GM18861 (cell line): ENCODE results near the gene DPP7.
"Not testable (repeated sequence)": the region's sequence is repeated elsewhere in the genome, so short reads cannot be mapped to it uniquely, and the experiment has no call there.

Experiments used
- ATAC-seq: cut with Tn5 transposase; IDR thresholded peaks from one replicate; pipeline ENCODE4 v1.9.1; 2021; ENCODE audit not compliant: unreplicated experiment

DPP7 gene

GRCh38 chr9:137148242-137148641, 33.7 kb upstream of the DPP7 start:
- ATAC-seq: no peak

DNA sequence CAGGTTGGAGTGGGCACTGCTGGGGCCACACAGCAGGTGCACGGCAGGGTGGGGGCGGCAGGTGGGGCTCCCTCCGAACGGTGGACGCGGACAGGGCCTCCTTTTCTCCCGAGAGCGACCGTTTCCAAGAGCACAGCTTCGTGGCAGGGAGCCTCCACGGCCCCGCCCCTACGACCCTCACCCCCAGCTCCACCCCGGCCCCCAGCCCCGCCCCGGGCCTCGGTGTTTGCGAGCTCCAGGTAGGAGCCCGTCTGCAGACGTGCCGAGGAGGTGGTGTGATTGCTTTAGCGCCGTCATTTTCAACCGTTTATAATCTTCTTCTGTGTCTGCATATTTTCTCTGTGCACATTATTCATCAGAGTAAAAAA, 33.2 kb upstream of the DPP7 start:
- ATAC-seq: no peak

DNA sequence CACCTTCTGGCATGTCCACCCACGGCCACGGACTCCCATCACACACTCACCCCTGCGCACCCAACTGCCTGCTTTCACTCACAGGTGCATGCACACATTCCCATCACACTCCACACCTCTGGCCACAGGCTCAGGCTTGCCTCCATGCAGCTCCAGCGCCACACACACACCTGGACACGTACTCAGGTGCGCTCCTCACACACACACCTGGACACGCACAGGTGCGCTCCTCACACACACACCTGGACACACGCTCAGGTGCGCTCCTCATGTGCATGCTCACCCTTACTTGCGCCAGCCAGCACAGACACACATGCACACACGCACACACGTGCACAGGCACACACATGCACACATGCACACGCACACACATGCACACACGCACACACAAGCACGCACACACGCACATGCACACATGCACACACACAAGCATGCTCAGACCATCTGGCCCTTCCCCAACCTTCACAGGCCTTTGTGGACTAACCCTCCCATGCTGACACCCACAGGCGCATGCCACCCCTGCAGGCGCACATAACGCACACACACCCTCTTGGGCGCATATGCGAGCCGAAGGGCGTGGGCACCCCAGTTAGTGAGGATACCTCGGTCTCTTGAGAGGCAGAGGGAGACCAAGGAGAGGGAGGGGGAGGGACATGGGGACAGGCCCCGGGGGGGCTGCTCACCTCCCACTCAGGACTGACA, 32.7 kb upstream of the DPP7 start:
- ATAC-seq: no peak

DNA sequence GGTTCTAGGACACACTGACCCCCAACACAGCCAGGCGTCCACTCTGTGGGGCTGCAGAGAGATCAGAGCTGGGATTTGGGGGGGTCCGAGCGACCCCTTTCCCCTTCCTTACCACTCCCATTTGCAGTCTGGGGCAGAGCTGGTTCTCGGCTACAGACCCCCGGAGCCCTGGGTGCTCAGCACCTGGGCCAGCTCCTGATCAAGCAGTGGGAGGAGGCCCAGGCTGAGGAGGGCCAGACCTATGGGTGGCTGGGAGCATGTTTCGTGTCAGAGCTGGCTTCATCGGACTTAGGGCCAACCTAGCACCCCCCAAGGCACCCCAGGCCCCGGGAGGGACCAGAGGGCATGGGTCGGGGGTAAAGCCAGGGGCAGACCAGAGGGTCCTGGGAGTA, 32.0 kb upstream of the DPP7 start:
- ATAC-seq: no peak

- no peak for ATAC-seq
These were observed 31.4 kb upstream of the DPP7 start for GRCh38 chr9:137145731-137146526.

GRCh38 chr9:137143459-137143858, 28.9 kb upstream of the DPP7 start:
- ATAC-seq: no peak

- no peak for ATAC-seq
These were observed 27.7 kb upstream of the DPP7 start for GRCh38 chr9:137141976-137142936.

DNA sequence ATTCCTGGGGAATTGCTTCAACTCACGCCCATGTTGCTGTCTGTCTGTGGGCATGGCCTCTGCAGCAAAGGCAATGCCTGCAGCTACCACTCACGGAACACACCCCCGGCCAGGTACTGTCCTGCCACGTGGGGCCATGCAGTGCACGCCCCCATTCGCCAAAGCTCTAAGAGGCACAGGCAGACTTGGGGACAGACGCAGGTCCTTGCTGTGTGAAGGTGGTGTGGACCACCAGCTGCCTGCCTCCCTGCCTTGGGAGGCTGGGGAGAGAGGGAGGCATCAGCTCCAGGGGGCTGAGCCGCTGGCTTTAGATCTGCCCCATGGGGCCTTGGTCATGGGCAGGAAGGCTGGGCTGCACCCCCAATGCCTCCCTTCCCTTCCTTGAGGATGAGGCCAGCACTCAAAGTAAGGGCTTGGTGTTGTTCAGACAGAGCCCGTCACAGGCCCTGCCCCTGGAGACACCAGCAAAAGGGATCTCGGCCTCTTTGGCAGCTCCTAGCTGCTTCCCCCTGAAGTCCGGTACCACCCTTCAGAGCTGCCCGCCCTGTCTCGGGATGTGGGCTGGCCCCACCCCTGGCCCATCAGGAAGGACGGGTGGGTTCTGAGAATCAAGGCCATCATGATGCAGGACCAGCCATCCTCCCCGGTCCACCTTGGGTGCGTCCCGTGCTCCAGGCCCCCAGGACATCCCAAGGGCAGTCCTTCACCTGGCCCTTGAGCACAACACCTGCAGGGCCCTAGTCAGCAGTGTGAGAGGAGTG, 26.7 kb upstream of the DPP7 start:
- ATAC-seq: no peak

- no peak for ATAC-seq
These were observed 25.8 kb upstream of the DPP7 start for GRCh38 chr9:137140151-137141012.

DNA sequence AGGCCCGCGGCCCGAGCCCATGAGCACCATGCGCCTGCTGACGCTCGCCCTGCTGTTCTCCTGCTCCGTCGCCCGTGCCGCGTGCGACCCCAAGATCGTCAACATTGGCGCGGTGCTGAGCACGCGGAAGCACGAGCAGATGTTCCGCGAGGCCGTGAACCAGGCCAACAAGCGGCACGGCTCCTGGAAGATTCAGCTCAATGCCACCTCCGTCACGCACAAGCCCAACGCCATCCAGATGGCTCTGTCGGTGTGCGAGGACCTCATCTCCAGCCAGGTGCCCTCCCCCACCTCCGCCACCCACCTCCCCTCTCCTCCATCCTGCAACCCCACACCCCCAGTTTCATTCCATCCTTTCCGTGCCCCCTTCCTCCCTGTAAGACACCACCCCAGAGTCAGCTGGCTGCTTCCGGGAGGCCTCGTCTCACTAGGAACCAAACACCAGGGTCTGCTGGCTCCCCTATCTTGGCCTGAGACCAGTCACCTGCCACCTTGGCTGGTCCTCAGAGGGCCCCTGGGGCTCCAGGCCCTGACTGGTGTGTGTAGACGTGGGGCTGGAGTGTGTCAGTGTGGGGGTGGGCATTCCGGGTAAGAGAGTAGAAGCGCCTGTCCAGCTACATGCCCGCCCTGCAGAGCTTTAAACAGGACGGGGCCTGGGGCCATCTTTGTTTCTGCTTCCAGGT, 25.1 kb upstream of the DPP7 start:
- no peak for ATAC-seq

DNA sequence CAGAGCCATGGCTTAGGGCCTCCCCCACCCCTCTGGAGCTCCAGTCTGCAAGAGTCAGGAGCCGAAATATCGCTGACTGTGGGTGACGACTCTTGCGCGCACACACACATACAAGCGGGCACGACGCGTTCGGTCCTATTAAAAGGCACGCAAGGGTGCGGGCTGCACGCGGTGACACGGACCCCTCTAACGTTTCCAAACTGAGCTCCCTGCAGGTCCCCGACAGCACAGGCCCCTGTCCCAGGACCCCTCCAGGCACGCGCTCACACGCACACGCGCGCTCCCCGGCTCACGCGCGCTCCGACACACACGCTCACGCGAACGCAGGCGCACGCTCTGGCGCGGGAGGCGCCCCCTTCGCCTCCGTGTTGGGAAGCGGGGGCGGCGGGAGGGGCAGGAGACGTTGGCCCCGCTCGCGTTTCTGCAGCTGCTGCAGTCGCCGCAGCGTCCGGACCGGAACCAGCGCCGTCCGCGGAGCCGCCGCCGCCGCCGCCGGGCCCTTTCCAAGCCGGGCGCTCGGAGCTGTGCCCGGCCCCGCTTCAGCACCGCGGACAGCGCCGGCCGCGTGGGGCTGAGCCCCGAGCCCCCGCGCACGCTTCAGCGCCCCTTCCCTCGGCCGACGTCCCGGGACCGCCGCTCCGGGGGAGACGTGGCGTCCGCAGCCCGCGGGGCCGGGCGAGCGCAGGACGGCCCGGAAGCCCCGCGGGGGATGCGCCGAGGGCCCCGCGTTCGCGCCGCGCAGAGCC, 24.4 kb upstream of the DPP7 start, which contains the start of gene GRIN1:
GRIN1 (plus strand) TSS at position 433 of the 746 bp plus-strand sequence. CDS start 333 bp downstream, outside the sequence.
- no peak for ATAC-seq

DNA sequence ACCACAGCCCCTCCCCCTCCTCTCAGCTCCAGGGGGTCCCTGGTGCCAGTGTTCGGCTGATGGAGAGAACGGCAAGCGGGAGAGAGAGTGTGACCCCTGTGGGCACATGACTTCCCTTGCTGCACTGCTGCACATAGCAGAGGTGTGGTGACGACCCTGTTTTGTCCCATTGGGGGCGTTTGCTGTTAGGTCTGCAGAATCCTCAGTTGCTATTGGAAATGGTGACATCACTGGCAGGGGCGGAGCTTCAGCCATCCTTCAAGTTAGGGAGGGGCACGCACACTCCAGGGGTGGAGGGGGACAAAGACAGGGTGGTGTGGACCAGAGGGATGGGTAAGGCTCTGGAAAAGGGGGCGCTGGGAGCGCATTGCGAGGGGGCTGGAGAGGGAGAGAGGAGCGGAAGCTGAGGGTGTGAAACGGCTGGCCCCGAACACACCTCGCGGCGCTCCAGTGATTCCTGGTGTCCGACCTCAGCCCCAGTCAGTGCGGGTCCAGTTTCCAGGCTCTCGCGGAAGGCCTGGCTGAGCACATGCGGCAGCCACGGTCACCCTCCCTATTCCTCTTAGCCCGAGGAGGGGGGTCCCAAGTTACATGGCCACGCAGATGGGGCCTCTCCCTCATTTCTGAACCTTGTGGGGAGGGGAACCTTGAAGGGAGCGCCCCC, 23.7 kb upstream of the DPP7 start:
- ATAC-seq: no peak

DNA sequence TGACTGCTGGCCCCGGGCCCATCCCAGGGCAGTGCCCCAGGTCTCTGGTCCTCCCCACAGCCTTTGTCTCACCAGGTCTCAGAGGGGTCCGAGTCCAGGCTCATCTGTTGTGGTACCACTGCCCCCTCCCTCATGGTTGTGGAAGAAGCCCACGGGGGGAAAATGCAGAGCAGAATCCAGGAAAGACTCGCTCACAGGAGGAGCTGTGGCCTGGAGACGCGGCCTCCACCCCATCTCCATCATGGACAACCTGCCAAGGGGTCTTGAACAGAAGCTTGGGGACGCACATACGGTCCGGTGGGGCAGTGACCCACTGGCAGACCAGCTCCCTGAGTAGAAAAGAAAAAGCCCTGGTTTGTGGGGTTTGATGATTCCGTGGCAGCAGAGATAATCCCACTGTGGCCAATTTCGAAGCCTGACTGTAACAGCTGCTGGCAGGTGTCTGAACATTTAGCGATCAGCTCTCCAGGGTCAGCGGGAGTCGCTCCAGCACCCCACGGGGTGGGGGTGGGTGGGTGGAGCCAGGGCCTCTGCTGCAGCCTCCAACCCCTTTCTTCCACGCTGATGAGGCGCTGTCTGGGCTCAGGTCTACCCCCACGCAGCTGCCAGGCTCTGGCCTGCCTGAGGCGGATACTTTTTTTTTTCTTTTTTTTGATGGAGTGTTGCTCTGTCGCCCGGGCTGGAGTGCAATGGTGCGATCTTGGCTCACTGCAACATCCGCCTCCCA, 22.5 kb upstream of the DPP7 start:
- no peak for ATAC-seq

DNA sequence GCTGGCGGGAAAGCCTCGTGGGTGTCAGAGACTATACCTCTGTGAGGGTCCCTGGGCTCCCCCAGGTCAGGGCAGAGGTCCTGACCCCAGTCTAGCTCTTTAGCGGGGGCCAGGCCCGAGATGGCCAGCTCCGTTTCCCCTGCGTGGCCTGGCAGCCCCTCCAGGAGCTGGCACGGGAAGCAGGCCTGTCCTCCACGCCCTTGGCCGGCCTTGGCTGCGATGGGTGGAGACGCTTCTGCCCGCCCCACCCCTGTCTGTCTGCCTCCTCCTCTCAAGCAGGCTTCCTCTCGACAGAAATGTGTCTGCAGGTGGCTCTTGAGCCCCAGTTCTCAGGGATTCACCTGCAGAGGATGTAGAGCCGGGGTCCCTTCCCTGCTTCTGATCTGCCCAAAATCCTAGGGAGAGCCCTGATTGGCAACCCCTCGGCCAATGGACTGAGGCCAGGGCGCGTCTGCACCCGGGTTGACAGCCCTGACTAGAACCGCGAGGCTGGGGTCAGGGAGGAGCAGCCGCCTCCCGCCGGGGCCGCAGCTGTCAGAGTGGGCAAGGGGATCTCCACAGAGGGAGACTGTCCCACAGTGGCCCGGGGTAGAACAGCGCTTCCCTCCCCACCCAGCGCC, 21.8 kb upstream of the DPP7 start:
- no peak for ATAC-seq

DNA sequence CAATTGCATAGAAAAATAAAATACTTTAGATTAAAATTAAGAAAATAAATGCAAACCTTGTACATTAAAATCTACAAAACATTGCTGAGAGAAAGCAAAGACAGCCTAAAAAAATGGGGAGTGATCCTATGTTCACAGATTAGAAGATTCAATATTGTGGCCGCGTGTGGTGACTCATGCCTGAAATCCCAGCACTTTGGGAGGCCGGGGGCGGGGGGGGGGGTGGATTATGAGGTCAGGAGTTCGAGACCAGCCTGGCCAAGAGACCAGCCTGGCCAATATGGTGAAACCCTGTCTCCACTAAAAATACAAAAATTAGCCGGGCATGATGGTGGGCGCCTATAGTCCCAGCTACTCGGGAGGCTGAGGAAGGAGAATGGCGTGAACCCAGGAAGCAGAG, 20.6 kb upstream of the DPP7 start:
- ATAC-seq: not testable (repeated sequence)

- no peak for ATAC-seq
These were observed 19.7 kb upstream of the DPP7 start for GRCh38 chr9:137134191-137134590.
